NCI-H128 (cell line): ENCODE data around the gene HMGB2.

Experiments
- DNase-seq: peaks from one replicate; lab custom pipeline; 2025; ENCODE audit not compliant: unreplicated experiment; lab: John Stamatoyannopoulos, UW

HMGB2 gene

GRCh38 chr4:173334891-173335752 lies 964 bp upstream of the HMGB2 start:
- DNase-seq: peak; percentile 51

GRCh38 chr4:173333658-173334084 lies 487 bp downstream of the HMGB2 start:
- DNase-seq: no peak

DNA sequence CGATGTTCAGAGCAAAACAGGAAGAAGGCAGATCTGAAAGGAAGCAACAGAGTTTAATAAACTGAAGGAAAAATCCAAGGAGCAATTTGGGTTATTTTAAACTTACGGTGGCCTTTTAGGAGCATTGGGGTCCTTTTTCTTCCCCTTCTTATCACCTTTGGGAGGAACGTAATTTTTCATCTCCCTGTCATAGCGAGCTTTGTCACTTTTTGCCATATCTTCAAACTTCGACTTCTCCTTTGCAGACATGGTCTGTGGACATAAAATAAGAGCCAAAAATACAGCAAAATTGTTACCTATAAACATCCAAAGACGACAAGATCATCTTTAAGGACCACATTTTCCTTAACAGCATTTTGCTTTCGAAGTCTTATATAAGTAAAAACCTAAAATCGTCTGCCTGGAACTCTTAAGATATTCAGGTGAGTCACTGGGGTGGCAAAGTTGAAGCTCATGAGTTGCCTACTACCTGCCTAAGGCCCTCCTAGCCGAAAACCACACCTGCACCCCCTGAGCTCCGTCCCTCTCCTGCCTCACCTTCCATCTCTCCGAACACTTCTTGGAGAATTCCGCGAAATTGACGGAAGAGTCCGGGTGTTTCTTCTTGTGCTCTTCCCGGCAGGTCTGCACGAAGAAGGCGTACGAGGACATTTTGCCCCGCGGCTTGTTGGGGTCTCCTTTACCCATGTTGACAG lies 1.0 kb downstream of the HMGB2 start:
- DNase-seq: no peak

DNA sequence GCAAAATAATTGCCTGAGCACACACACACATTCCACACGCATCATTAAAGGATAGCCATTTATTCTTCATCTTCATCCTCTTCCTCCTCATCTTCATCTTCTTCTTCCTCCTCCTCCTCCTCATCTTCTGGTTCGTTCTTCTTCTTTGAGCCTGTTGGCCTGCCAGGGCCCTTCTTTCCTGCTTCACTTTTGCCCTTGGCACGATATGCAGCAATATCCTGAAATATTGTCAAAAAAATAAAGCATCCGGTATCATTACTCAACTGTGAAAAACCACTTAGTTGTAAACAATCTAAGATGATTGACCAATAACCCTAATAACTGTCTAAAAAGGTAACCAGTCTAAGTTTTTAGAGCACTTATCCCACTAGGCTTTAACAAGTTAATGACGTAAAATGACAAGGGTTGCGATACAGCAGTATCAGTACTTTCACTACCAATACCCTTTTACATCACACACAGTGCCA lies 2.1 kb downstream of the HMGB2 start:
- no peak for DNase-seq

DNA sequence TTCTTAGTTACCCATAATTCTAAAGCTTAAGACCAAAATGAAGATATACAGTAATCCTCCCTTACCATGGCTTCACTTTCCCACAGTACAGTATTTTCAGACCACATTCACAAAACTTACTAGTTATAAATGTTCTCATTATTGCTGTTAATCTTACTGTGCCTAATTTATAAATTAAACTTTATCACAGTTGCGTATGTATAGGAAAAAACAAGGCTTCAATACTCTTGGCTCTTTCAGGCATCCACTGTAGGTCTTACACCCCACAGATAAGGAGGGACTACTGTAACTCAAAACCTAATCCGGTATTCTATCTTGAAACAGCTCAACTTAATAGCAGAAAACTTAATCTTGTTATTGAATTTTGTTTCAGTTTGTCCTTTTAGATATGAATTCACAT lies 3.6 kb downstream of the HMGB2 start:
- no peak for DNase-seq

- no peak for DNase-seq
Observed at GRCh38 chr4:173328236-173328901, 5.8 kb downstream of the HMGB2 start.

DNA sequence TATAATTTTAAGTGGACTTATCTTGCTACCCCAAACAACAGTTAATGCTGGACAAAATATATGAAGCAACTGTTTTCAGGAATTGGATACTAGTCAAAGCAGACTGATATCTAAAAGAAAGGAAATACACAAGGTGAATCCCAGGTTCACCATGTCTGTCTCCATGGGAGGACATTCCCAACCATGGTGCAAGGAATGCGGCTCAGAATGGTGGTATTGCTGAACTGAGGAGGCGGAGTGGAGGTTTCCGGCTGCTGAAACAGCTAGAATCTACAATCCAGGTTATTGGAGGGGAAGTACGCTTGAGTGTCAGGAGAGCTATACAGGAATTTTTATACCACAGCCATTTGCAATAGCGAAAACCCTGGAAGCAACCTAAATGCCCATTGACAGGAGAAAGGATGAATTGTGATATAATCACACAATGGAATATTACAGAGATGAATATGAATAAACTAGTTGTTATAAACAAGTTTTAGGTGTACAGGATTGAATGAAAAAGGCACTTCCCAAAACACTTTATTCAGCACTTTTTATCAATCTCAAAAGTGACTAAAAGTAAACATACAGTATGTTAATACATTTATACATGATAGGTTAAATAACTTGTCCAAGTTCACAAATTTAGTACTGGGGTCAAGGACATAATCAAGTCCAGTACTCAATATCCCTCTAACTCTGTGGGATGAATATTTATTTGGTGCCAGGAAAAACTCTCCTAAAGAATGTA lies 9.0 kb downstream of the HMGB2 start:
- DNase-seq: no peak

- DNase-seq: no peak
Observed at GRCh38 chr4:173319696-173320095, 14.5 kb downstream of the HMGB2 start.

GRCh38 chr4:173318648-173319211 lies 15.4 kb downstream of the HMGB2 start:
- no peak for DNase-seq

DNA sequence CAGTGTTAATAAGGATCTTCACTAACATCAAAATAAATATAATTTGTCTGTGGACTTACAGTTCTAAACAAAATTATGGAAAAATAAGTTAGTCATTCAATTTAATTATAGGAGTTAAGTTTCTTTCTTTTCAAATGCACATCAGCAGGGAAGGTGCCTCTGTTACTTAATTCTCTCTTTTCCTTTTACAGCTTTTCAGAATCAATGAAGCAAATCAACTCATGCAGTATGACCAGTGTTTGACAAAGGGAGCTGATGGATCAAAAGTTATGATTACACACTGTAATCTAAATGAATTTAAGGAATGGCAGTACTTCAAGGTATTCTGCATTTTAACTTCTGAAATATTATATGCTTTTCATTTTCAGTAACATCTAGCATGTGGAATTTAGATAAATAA lies 15.9 kb downstream of the HMGB2 start:
- no peak for DNase-seq

DNA sequence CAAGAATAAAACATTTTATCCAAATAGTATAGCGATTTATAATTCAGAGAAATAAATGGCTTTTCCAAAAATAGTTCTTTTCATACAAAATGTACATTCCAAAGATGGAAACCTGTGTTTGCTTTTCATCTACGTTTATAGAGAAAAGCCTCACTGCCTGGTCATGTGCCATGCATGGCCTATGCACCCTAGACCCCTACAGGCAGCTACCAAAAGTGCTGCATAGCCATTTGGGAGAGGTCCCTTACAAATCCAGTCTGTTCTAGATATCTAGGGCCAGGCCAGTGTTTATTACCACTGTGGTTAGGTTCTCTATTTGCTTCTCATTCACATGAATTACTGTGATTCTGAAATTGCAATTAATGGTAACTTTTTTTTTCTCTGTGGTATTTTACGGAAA lies 17.2 kb downstream of the HMGB2 start:
- no peak for DNase-seq

- DNase-seq: no peak
Observed at GRCh38 chr4:173316060-173316459, 18.1 kb downstream of the HMGB2 start.

GRCh38 chr4:173314715-173315114 lies 19.4 kb downstream of the HMGB2 start:
- DNase-seq: no peak

- DNase-seq: no peak
Observed at GRCh38 chr4:173311368-173311767, 22.8 kb downstream of the HMGB2 start.

- DNase-seq: no peak
Observed at GRCh38 chr4:173307778-173308177, 26.4 kb downstream of the HMGB2 start.

DNA sequence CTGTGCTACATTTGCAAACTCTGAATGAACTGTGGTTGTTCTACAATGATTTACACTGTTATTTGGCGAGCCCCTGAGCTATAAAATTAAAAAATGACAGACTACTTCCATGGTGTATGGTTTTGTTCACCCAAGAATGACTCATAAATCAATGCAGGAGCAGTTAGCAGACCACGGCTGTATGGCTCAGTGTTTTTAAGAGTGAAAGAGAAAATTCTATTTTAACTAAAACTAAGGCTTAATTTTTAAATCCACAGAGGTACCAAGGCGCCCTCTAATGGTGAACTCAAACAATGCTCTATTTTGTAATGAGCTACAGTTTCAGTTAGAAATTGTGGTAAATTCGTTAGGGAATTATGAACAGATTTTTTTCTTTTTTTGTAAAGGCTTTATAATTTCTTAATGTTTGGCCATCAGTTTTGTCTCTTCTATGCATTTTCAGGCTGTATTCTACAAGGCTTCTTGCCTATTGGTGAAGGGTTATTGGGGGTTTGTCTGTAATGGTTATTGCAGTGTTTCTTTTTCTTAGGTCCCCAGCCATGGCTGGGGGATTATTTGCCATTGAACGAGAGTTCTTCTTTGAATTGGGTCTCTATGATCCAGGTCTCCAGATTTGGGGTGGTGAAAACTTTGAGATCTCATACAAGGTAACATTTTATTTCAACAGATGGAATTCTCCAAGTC lies 32.5 kb downstream of the HMGB2 start:
- no peak for DNase-seq

- DNase-seq: no peak
Observed at GRCh38 chr4:173294444-173294843, 39.7 kb downstream of the HMGB2 start.

DNA sequence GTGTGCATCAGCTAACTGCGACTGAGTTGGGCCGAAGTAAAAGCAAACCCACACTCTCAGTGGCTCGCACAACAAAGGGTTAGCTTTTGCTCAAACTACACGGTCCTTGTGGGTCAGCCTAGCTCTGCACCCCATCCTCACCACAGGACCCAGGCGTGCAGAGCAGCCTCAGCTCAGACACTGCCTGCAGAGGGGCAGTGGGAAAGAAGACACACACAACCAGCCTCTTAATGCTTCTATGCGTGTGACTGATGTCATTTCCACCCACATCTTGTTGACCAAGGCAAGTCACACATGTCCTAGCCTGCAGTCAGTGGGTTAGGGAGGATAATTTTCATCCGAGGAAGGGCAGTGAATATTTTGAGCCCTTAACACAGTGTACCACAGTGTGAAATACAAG lies 40.5 kb downstream of the HMGB2 start:
- no peak for DNase-seq

- no peak for DNase-seq
Observed at GRCh38 chr4:173291899-173292298, 42.3 kb downstream of the HMGB2 start.

DNA sequence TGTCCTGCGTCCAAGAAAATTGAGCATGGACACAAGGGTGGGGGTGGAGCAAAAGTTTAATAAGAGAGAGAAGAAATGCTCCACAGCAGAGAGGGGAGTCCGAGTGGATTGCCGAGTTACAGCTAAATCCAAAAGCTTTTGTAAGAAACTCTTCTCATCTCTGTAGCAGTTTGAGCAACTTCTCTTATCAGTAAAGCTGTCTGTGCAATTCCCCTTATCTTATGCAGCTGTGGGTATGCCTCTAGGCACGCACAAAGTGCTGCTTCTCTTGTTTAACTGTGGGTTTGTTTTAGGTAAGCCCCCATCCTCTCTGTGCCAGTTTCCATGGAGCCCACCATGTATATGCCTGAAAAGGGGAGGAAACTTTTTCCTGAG lies 44.8 kb downstream of the HMGB2 start:
- DNase-seq: no peak
